CD4-positive, alpha-beta T cell treated with Interleukin-21 for 1 hour (primary cell): ENCODE measurements around the gene ANXA8L1.
"Not testable (repeated sequence)": the region's sequence is repeated elsewhere in the genome, so short reads cannot be mapped to it uniquely, and the experiment has no call there.

ENCODE experiments used
- DNase-seq: peaks from one replicate; pipeline ENCODE4 v3.0.0-alpha.2; 2020

The ANXA8L1 gene

DNA sequence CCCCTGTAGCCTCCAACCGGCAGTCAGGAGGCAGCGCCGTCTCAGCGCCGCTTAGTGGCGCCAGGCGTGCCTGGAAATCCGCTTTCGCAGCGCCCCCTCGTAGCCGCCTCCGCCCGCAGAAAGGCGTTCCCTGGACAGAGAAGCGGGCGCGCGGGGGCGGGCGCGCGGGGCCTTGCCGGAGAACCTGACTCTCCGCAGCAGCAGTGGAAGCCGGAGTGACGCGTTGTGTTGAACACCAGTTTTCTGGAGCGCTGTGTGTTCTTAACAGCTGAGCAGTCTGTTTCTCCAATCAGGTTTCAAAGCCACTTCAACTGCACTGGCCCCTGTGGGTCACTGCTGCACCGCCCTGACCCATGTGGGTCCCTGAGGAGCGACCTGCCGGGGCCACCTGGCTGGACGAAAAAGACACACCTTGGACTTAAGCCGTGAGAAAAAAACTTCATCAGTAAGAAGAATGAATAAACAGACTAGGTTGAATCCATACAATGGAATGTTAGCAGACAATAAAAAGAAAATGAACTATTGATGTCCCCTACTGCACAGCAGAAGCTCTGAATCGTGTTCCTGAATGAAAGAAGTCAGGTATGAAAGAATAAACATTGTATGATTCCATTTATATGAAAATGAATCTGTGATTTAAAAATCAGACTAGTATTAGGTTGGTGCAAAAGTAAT is 22.8 kb downstream of the ANXA8L1 start:
- DNase-seq = not testable (repeated sequence)

DNA sequence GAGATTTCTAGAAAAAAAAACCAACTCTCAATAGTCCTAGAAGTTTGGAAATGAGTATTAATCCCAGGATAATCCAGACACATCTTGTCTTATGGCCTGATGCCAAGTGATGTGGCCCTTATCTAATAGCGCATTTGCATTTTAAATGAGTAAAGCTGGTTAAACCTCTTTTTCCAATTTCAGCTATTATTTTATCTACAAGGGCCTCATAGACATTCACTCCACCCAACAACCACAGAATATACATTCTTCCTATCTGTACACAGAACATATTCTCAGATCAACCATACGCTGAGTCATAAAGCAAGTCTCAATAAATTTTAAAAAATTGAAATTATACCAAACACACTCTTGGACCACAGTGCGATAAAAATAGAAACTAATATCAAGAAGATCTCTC is 34.0 kb downstream of the ANXA8L1 start:
- DNase-seq = not testable (repeated sequence)

DNA sequence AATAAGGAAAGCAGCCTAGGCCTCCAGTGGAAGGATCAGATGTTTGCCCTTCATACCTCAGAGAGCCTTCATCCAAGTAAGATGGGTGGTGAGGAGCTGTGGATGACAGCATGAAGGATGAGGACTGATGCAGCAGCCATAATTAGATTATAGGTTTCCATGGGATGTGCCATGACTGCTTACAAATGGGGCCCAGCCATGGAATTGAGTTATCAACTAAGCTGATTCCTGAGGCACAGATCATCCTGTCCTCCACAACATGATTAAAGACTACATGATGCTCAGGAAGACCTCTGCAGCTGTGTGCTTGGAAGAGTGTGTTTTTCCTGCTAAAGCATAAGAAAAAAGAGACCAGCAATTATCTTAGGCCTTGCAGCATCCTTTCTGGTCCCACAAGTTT is 35.5 kb downstream of the ANXA8L1 start:
- not testable (repeated sequence) for DNase-seq

DNA sequence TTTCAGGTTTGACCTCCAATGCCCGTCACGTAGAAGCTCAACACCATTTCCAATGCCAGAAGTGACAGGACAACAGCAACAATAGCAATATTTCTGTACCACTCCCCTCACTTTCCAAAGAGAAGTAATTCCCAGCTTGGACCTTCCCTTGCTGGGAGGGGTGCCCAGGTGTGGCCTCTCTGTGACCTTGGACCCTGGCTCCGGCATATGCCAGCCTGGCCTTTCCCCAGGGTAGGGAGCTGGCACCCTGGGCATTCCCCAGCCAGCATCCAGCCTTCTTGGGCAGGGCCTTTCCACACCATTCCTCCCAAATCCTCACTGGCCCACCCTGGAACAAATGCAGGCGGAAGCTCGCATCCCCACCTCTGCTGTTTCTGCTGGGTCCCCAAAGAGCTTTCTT is 37.1 kb downstream of the ANXA8L1 start:
- not testable (repeated sequence) for DNase-seq

- DNase-seq = not testable (repeated sequence)
Measured at GRCh38 chr10:46415291-46415690, 39.7 kb downstream of the ANXA8L1 start.

GRCh38 chr10:46418283-46418682 is 42.7 kb downstream of the ANXA8L1 start:
- not testable (repeated sequence) for DNase-seq

DNA sequence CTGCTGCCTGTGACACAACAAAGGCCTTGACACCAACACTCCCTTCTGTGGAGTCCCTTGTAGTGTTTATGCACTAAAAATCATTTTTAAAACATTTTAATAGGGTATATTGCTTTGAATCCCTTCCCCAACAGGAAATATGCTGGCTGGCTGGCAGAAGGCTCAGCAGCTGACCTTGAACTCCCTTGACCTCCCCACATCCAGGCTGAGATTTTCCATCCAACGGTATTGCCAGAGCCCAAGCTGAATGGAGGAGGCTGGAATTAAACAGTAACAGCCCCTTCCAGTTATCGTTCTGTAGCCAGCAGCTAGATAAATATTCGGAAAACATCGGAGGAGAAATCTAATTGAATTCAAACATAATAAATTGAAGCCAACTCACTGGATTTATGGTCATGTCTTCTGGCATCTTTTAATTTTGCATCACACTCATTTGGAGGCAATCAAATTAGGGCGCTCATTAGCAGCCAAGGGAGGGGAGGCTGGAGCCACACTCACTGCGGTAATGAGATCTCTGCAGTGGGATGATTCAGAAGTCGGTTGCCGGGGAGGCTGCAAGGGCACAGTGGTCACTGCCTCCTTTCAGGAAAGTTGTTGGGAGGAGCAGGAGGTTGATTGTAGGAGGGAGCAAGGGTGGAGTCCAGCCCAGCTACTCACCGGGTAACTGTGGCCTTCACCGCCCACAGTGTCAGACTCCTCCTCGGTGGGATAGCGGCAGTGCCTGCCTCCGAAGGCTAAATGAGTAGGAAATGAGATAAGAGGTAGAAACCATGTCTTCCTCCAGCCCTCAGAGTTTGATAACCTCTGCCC is 44.2 kb downstream of the ANXA8L1 start:
- DNase-seq = not testable (repeated sequence)

GRCh38 chr10:46423550-46423949 is 48.0 kb downstream of the ANXA8L1 start:
- DNase-seq = not testable (repeated sequence)

DNA sequence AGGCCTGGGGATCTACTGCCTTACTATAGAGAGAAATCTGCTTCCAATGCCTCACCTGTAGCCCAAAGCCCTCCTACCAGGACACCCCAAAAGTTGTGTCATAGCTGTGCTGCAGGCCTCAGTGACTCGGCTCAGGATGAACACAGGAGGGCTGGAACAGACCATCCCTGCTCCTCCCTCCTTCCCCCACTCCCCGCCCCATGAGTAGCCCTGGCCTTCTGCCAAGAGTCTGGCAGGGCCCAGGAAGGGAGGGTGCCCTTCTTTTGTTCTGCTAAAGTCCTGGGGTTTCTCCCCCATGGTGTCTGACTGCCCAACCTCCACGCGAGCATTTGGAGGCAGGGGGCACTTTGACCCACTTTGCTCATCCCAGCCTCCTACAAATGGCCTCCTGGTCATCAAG is 65.4 kb downstream of the ANXA8L1 start:
- DNase-seq = not testable (repeated sequence)
